Thymus (tissue), 11 donors: ENCODE measurements around the gene RPS18. TPM values are rescaled to one million over a fixed set of nuclear protein-coding genes. Genes with fewer than 3 reads are reported as not detected.

Experiments
- DNase-seq, 9 donors: peaks; one replicate each; pipeline ENCODE4 v3.0.0-alpha.2; 2013; ENCODE audit warnings: low spot score in 9 of 9, low read depth in 6 of 9, missing footprints in 1 of 9
- H3K27ac ChIP-seq, 2 donors: one replicate each; pipeline ENCODE4 v1.5.1; 2013; ENCODE audit warnings: control low read depth in 1 of 2, low read depth in 1 of 2, low read length in 1 of 2, mild to moderate bottlenecking in 1 of 2, moderate library complexity in 1 of 2
- H3K27me3 ChIP-seq, 2 donors: one replicate each; pipeline ENCODE4 v1.5.1; 2013; ENCODE audit warnings: low read length in 1 of 2; ENCODE audit not compliant: control insufficient read depth in 2 of 2, insufficient read depth in 1 of 2
- H3K36me3 ChIP-seq, 2 donors: one replicate each; pipeline ENCODE4 v1.5.1; 2013; ENCODE audit warnings: low read length in 1 of 2, mild to moderate bottlenecking in 1 of 2, moderate library complexity in 1 of 2; ENCODE audit not compliant: control insufficient read depth in 2 of 2, insufficient read depth in 2 of 2
- H3K4me1 ChIP-seq, 2 donors: one replicate each; pipeline ENCODE4 v1.5.1; 2013; ENCODE audit warnings: low read length in 2 of 2; ENCODE audit not compliant: control insufficient read depth in 2 of 2, insufficient read depth in 2 of 2
- H3K4me3 ChIP-seq, 2 donors: one replicate each; pipeline ENCODE4 v1.5.1; 2013; ENCODE audit warnings: low read length in 2 of 2, control low read depth in 1 of 2, mild to moderate bottlenecking in 1 of 2
- H3K9me3 ChIP-seq, 2 donors: one replicate each; pipeline ENCODE4 v1.5.1; 2013; ENCODE audit warnings: low read length in 1 of 2, mild to moderate bottlenecking in 1 of 2; ENCODE audit not compliant: control insufficient read depth in 2 of 2, insufficient read depth in 1 of 2
- WGBS: extraction: QIAGEN DNeasy Blood & Tissue Kit; methylation state at CpG from one replicate; pipeline ENCODE4 v1.1.7; 2013; 5-methylcytosine and 5-hydroxymethylcytosine counted together
- polyA plus RNA-seq: library from polyadenylated mRNA; stranded (reverse); fragments of 200-250 nt; gene quantifications from one replicate; pipeline ENCODE4 v1.2.3, GENCODE V29; 2013
- total RNA-seq: library from RNA; stranded (reverse); fragments of 120-200 nt; gene quantifications from one replicate; pipeline ENCODE4 v1.2.4, GENCODE V29; 2013
- donor health status: healthy.

The RPS18 gene
- total and polyA plus RNA-seq, 2 donors: 5,201 to 5,710 TPM

GRCh38 chr6:33319939-33320314 is 48.1 kb downstream of the RPS18 start:
- H3K27me3 ChIP-seq: no peaks in the 10 kb centered on the region
- H3K4me3 ChIP-seq: no peak overlapping the region
- peaks cover 27 to 33% of the 10 kb centered on the region in 2 donors for H3K36me3 ChIP-seq
- DNase-seq: no peak
- 98% methylated on average over 3 of the region's 3 CpGs for WGBS
- no peak overlapping the region for H3K27ac ChIP-seq
- peaks cover 14 to 65% of the 10 kb centered on the region in 2 donors for H3K4me1 ChIP-seq
- no peaks in the 10 kb centered on the region for H3K9me3 ChIP-seq

GRCh38 chr6:33320315-33321181 is 48.7 kb downstream of the RPS18 start:
- DNase-seq: no peak
- Histone ChIP-seq H3K9me3 (no peaks in the 10 kb centered on the region), H3K4me3 (no peak overlapping the region), H3K27me3 (no peaks in the 10 kb centered on the region), H3K27ac (peak overlapping the region in 1 of 2 donors; percentile 37), H3K36me3 (peaks cover 27 to 33% of the 10 kb centered on the region in 2 donors), H3K4me1 (peaks cover 14 to 58% of the 10 kb centered on the region in 2 donors)
- 94% methylated on average over 32 of the region's 32 CpGs for WGBS

- WGBS: 93% methylated on average over 9 of the region's 9 CpGs
- Histone ChIP-seq H3K4me1 (peaks cover 14 to 58% of the 10 kb centered on the region in 2 donors), H3K36me3 (peaks cover 27 to 33% of the 10 kb centered on the region in 2 donors), H3K27me3 (no peaks in the 10 kb centered on the region), H3K27ac (no peak overlapping the region), H3K4me3 (no peak overlapping the region), H3K9me3 (no peaks in the 10 kb centered on the region)
- DNase-seq: no peak
Observed at GRCh38 chr6:33321227-33321626, 49.4 kb downstream of the RPS18 start.

DNA sequence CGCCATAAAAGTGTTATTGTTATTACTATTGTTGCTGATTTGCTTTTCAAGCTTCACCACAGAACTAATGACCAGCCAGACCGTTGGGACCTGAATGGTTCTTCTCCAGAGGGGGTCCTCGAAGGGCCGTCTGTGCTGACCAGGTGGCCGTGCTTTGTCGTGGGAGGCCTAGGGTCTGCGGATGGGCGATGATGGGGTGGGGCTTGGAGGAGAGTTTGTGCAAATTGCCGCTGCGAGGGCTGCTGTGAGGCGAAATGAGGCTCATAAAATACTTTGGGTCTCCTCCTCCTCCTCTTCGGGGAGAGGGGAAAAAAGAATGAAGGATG is 51.7 kb downstream of the RPS18 start:
- DNase-seq: no peak
- H3K36me3 ChIP-seq: peaks cover 27 to 30% of the 10 kb centered on the region in 2 donors
- WGBS: 1% methylated on average over 12 of the region's 12 CpGs
- peaks cover 14 to 44% of the 10 kb centered on the region in 2 donors for H3K4me1 ChIP-seq
- no peaks in the 10 kb centered on the region for H3K27me3 ChIP-seq
- H3K9me3 ChIP-seq: no peaks in the 10 kb centered on the region
- peak overlapping the region; percentile 68 to 85 for H3K4me3 ChIP-seq
- H3K27ac ChIP-seq: peak overlapping the region; percentile 94 to 97

DNA sequence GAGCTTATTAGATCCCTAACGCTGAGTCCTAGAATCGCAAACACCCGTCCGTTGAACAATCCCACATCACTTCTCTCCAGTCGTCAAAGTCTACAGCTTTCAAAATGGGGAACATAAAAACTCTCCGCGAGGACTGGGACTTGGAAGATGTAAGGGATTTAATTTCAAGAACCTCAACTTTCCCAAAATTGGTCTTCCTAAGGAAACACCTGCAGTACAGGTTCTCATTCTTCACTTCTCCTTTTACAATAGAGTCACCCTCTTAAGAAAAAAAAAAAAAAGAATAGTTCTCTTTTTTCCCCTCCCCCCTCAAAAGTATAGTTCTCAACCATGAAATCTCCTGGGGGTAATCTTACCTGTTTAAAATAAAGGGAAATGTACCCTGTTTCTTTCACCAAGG is 52.2 kb downstream of the RPS18 start:
- Histone ChIP-seq H3K4me1 (peaks cover 13 to 38% of the 10 kb centered on the region in 2 donors), H3K27ac (peak overlapping the region; percentile 94 to 97), H3K9me3 (no peaks in the 10 kb centered on the region), H3K4me3 (peak overlapping the region; percentile 68 to 85), H3K36me3 (peaks cover 22 to 25% of the 10 kb centered on the region in 2 donors), H3K27me3 (no peaks in the 10 kb centered on the region)
- 3% methylated on average over 7 of the region's 7 CpGs for WGBS
- DNase-seq: peak in 1 of 9 donors; percentile 51

Other genes starting within 250 kb of the RPS18 start
- gene HLA-DPA1, start 198.4 kb upstream of the RPS18 start, total RNA-seq: 700 TPM
- gene HLA-DPA1, start 198.4 kb upstream of the RPS18 start, polyA plus RNA-seq: 332 TPM
- 306 TPM for gene HLA-DPB1, start 196.1 kb upstream of the RPS18 start, total RNA-seq
- gene HLA-DPB1, start 196.1 kb upstream of the RPS18 start, polyA plus RNA-seq: 575 TPM
- gene COL11A2, start 79.6 kb upstream of the RPS18 start, total RNA-seq: 2.1 TPM
- gene COL11A2, start 79.6 kb upstream of the RPS18 start, polyA plus RNA-seq: 5.5 TPM
- 19.4 TPM for gene RXRB, start 71.4 kb upstream of the RPS18 start, total RNA-seq
- 60.7 TPM for gene RXRB, start 71.4 kb upstream of the RPS18 start, polyA plus RNA-seq
- gene SLC39A7, start 71.2 kb upstream of the RPS18 start, total RNA-seq: 32.1 TPM
- 43.0 TPM for gene SLC39A7, start 71.2 kb upstream of the RPS18 start, polyA plus RNA-seq
- gene HSD17B8, start 67.4 kb upstream of the RPS18 start, total RNA-seq: 31.3 TPM
- gene HSD17B8, start 67.4 kb upstream of the RPS18 start, polyA plus RNA-seq: 15.7 TPM
- 35.0 TPM for gene RING1, start 63.6 kb upstream of the RPS18 start, total RNA-seq
- 62.6 TPM for gene RING1, start 63.6 kb upstream of the RPS18 start, polyA plus RNA-seq
- 26.3 TPM for gene VPS52, start 199 bp upstream of the RPS18 start, total RNA-seq
- 59.0 TPM for gene VPS52, start 199 bp upstream of the RPS18 start, polyA plus RNA-seq
- gene B3GALT4, start 5.0 kb downstream of the RPS18 start, total RNA-seq: 9.0 TPM
- gene B3GALT4, start 5.0 kb downstream of the RPS18 start, polyA plus RNA-seq: 14.9 TPM
- gene WDR46, start 17.2 kb downstream of the RPS18 start, total RNA-seq: 48.6 TPM
- 68.6 TPM for gene WDR46, start 17.2 kb downstream of the RPS18 start, polyA plus RNA-seq
- 92.8 TPM for gene PFDN6, start 17.5 kb downstream of the RPS18 start, total RNA-seq
- gene PFDN6, start 17.5 kb downstream of the RPS18 start, polyA plus RNA-seq: 171 TPM
- gene RGL2, start 26.9 kb downstream of the RPS18 start, total RNA-seq: 19.9 TPM
- gene RGL2, start 26.9 kb downstream of the RPS18 start, polyA plus RNA-seq: 120 TPM
- 37.7 TPM for gene TAPBP, start 42.0 kb downstream of the RPS18 start, total RNA-seq
- gene TAPBP, start 42.0 kb downstream of the RPS18 start, polyA plus RNA-seq: 57.0 TPM
- gene ZBTB22, start 45.7 kb downstream of the RPS18 start, total RNA-seq: 10.3 TPM
- gene ZBTB22, start 45.7 kb downstream of the RPS18 start, polyA plus RNA-seq: 15.5 TPM
- gene DAXX, start 50.9 kb downstream of the RPS18 start, total RNA-seq: 45.0 TPM
- 48.1 TPM for gene DAXX, start 50.9 kb downstream of the RPS18 start, polyA plus RNA-seq
- gene KIFC1, start 119.7 kb downstream of the RPS18 start, total RNA-seq: 34.3 TPM
- 5.5 TPM for gene KIFC1, start 119.7 kb downstream of the RPS18 start, polyA plus RNA-seq
- 16.3 TPM for gene PHF1, start 138.9 kb downstream of the RPS18 start, total RNA-seq
- 141 TPM for gene PHF1, start 138.9 kb downstream of the RPS18 start, polyA plus RNA-seq
- 136 TPM for gene CUTA, start 146.0 kb downstream of the RPS18 start, total RNA-seq
- gene CUTA, start 146.0 kb downstream of the RPS18 start, polyA plus RNA-seq: 199 TPM
- gene SYNGAP1, start 148.0 kb downstream of the RPS18 start, total RNA-seq: 3.0 TPM
- gene SYNGAP1, start 148.0 kb downstream of the RPS18 start, polyA plus RNA-seq: 26.7 TPM
- gene ZBTB9, start 182.5 kb downstream of the RPS18 start, total RNA-seq: 5.7 TPM
- 9.0 TPM for gene ZBTB9, start 182.5 kb downstream of the RPS18 start, polyA plus RNA-seq